Activated gamma-delta T cell (primary cell): ENCODE measurements around the gene KLLN.
"Not testable (repeated sequence)": the region's sequence is repeated elsewhere in the genome, so short reads cannot be mapped to it uniquely, and the experiment has no call there.

Experiments
- DNase-seq: peaks from one replicate; lab custom pipeline; 2025; lab: John Stamatoyannopoulos, UW
- total RNA-seq, 2 donors: gene quantifications; one replicate each; lab custom pipeline; 2026; lab: John Stamatoyannopoulos, UW

The KLLN gene, protein sequence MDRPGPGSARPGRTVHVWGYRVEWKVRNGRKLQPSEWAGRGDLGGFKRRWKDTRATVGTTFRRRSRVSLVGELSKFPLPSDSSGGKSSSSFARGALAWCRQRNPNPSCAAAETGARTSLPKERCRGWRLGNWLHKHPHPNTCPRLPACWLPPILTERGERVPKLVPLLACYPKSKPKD
- total RNA-seq = 0.74 to 0.97 reads per million in 2 donors

- DNase-seq = peak; percentile 73
These were observed at the start of gene KLLN, which contains the start of gene PTEN for GRCh38 chr10:87863053-87863943. Gene KLLN, minus strand, starts transcription at chr10:87863533. Its CDS starts 1,046 bp downstream, at chr10:87862487. Gene PTEN, plus strand, starts transcription at chr10:87863625. Its CDS starts 845 bp downstream, at chr10:87864470.

GRCh38 chr10:87903396-87903795 is 40.1 kb upstream of the KLLN start:
- not testable (repeated sequence) for DNase-seq

- not testable (repeated sequence) for DNase-seq
These were observed 34.6 kb upstream of the KLLN start for GRCh38 chr10:87897957-87898356.

DNA sequence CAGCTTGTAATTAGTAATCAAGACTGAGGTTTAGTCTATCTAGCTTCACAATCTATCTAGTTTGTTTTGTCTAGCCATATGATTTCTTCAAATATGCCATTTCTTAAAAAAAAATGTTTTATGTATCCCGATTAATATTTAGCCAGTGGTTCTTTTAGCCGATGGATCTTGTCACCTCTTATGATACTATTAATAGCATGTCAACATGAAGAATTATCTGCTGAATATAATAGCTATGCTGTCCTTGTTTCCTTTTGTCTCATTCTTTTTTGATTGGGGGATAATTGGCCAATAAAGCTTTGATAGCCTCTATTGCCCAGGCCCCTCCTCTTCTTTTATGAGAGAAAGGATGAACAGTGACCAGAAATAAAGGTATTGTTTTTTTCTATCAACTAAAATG is 32.9 kb upstream of the KLLN start:
- DNase-seq = no peak

GRCh38 chr10:87895430-87895829 is 32.1 kb upstream of the KLLN start:
- DNase-seq = no peak

- DNase-seq = no peak
These were observed 24.4 kb upstream of the KLLN start for GRCh38 chr10:87887548-87888289.

GRCh38 chr10:87887146-87887545 is 23.8 kb upstream of the KLLN start:
- DNase-seq = no peak

- DNase-seq = no peak
These were observed 23.3 kb upstream of the KLLN start for GRCh38 chr10:87886635-87887034.

DNA sequence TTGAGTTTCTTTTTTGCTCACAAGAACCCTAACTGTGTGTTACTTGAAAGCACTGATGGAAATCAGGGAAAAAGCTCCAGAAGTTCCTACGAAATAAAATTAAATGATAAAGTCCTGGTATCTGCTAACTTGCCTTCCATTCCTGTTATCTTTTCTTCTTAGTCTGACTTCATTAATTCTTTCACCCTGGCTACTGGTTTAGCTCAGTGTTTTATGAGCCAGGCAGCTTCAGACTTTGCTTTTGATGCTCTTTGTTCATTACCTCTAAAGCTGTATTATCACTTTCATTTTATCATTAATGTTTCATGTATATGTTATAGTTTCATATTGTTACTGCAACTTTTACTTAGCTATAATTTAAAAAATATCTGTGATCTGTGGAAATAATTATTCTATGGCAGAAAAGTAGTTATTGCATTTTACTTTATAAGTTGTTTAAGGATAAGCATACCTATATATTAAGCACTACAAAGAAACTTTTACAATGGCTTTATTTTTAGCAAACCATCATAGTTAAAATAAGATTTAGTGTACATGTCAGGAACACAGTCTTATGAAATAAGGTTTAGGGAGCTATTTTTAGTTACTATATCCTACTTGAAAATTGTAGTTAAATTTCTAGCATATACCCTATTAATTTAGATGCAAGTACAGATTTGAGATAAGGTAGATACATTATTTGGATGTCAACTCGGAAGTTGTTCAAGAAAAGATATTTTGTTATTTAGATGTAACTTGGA is 19.4 kb upstream of the KLLN start:
- no peak for DNase-seq

DNA sequence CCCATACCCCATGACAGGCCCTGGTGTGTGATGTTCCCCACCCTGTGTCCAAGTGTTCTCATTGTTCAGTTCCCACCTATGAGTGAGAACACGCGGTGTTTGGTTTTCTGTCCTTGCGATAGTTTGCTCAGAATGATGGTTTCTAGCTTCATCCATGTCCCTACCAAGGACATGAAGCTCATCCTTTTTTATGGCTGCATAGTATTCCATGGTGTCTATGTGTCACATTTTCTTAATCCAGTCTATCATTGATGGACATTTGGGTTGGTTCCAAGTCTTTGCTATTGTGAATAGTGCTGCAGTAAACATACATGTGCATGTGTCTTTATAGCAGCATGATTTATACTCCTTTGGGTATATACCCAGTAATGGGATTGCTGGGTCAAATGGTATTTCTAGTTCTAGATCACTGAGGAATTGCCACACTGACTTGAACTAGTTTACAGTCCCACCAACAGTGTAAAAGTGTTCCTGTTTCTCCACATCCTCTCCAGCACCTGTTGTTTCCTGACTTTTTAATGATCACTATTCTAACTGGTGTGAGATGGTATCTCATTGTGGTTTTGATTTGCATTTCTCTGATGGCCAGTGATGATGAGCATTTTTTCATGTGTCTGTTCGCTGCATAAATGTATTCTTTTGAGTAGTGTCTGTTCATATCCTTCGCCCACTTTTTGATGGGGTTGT is 18.2 kb upstream of the KLLN start:
- DNase-seq = not testable (repeated sequence)

GRCh38 chr10:87880336-87880735 is 17.0 kb upstream of the KLLN start:
- DNase-seq = no peak

GRCh38 chr10:87878664-87879459 is 15.5 kb upstream of the KLLN start:
- DNase-seq = no peak

GRCh38 chr10:87875929-87876571 is 12.7 kb upstream of the KLLN start:
- no peak for DNase-seq

DNA sequence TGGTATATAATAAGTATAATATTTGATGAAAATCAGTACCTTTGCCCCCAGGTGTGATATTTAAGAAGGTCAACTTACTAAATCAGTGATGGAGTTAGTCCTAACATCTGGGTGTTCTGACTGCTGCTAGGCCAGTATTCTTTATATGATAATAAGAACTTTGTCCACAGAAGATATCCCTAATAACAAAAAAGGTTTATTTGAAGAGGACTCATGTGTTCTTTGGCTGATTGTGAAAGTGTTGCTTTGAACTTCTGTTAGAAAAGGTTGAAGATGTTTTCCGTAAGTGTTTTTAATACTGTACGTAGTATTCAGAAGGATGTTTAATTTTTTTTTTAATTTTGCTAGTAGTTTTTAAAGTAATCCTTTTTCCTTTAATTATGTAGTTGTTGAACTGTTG is 10.3 kb upstream of the KLLN start:
- no peak for DNase-seq

GRCh38 chr10:87872828-87873227 is 9.5 kb upstream of the KLLN start:
- no peak for DNase-seq

- DNase-seq = no peak
These were observed 6.6 kb upstream of the KLLN start for GRCh38 chr10:87869773-87870551.

GRCh38 chr10:87869139-87869538 is 5.8 kb upstream of the KLLN start:
- DNase-seq = not testable (repeated sequence)

GRCh38 chr10:87868277-87868676 is 4.9 kb upstream of the KLLN start:
- no peak for DNase-seq

GRCh38 chr10:87867453-87867852 is 4.1 kb upstream of the KLLN start:
- no peak for DNase-seq
